Dendritic cell treated with granulocyte-macrophage colony-stimulating factor and Interleukin-4, amounts not matched to agents 40 ng/mL and 50 ng/mL, for 4 days (primary cell): ENCODE results near the gene ZNF787.
A peak's percentile ranks its signal among the peaks of the same experiment; 100 is the strongest.

ENCODE experiments used
- H3K27ac Mint-ChIP-seq: one replicate; pipeline ENCODE4 v1.8.0; 2022; ENCODE audit warnings: mild to moderate bottlenecking, mixed read lengths
- H3K27me3 Mint-ChIP-seq: one replicate; pipeline ENCODE4 v1.8.0; 2022; ENCODE audit warnings: mild to moderate bottlenecking, mixed read lengths
- H3K36me3 Mint-ChIP-seq: one replicate; pipeline ENCODE4 v1.8.0; 2022; ENCODE audit warnings: low read depth, mixed read lengths
- H3K4me1 Mint-ChIP-seq: one replicate; pipeline ENCODE4 v1.8.0; 2022; ENCODE audit warnings: low read depth, mixed read lengths
- H3K4me3 Mint-ChIP-seq: one replicate; pipeline ENCODE4 v1.8.0; 2022; ENCODE audit warnings: mild to moderate bottlenecking, moderate library complexity, mixed read lengths
- H3K9me3 Mint-ChIP-seq: one replicate; pipeline ENCODE4 v1.8.0; 2022; ENCODE audit warnings: mixed read lengths
- intact Hi-C: fragments of 100-400 bp; cut with micrococcal nuclease; formaldehyde crosslinking; loops from one replicate; pipeline ENCODE4 v1.15.0; 2022

Gene ZNF787

DNA sequence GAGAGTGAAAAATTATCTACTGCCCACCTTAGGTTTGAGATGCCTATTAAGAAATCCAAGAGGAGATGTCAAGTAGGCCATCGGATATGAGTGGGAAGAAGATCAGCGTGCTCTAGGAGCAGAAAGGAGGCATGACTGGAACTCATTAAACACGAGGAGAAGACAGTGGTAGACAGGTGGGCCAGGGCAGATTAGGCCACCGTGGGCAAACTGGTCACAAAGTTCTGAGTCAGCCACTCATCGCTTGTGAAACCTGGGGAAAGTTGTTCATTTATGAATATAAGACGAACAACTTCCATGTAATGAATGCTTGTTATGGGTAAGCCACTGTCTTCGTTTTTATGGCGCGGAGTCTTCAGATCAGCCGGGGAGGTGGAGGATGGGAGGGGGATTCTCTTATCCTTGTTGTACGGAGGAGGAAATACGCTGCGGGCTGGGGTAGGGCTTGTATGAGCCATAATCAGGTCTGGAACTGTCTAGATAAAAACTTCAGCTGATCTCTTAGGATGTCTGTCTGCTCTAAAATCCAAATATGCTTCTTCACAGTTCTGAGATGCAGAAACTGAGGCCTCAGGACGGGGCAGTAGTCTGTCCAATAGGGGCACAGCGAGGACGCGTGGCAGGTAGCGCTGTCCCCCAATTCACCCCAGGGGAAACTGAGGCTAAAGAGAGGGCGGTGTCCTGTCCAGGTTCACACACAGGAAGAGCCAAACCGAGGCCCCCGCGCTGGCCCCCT, 18.9 kb upstream of the ZNF787 start:
- Mint-ChIP-seq H3K4me3 (peak overlapping the region; percentile 73), H3K27me3 (no peaks in the 10 kb centered on the region), H3K9me3 (no peaks in the 10 kb centered on the region), H3K4me1 (peaks cover 49% of the 10 kb centered on the region), H3K27ac (peak overlapping the region; percentile 91), H3K36me3 (peaks cover 6% of the 10 kb centered on the region)
- intact Hi-C loops, result loop anchor here (1.0 kb wide), 2 partner anchors 19 to 35 kb away; partner anchors contain the start of gene ZNF787

- Mint-ChIP-seq H3K27me3 (no peaks in the 10 kb centered on the region), H3K9me3 (no peaks in the 10 kb centered on the region), H3K4me3 (no peak overlapping the region), H3K4me1 (peaks cover 48% of the 10 kb centered on the region), H3K27ac (no peak overlapping the region), H3K36me3 (peaks cover 6% of the 10 kb centered on the region)
- intact Hi-C loops, result no loop called here
Observed at GRCh38 chr19:56138069-56138468, 17.0 kb upstream of the ZNF787 start.

DNA sequence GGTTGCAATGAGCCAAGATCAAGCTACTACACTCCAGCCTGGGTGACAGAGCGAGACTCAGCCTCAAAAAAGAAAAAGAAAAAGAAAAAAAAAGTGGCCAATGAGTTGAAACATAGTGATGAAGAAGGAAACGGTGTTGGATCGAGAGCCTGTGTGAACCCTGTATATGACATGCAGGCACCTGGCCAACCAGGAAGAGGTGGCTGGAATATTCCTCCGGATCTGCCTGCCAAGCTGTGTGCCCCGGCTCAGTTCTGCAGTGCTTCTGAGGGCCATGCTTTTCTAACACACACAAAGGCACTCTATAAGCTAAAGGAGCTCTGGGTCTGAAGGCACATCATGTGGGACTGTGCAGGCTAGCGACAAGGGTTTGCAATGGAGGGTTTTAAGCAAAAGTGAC, 16.3 kb upstream of the ZNF787 start:
- Mint-ChIP-seq H3K4me3 (no peak overlapping the region), H3K27me3 (no peaks in the 10 kb centered on the region), H3K9me3 (no peaks in the 10 kb centered on the region), H3K27ac (no peak overlapping the region), H3K4me1 (peaks cover 43% of the 10 kb centered on the region), H3K36me3 (peaks cover 6% of the 10 kb centered on the region)
- intact Hi-C loops, result no loop called here

GRCh38 chr19:56136362-56136761, 15.3 kb upstream of the ZNF787 start:
- Mint-ChIP-seq H3K36me3 (peaks cover 6% of the 10 kb centered on the region), H3K27me3 (no peaks in the 10 kb centered on the region), H3K4me1 (peaks cover 38% of the 10 kb centered on the region), H3K27ac (no peak overlapping the region), H3K4me3 (no peak overlapping the region), H3K9me3 (no peaks in the 10 kb centered on the region)
- intact Hi-C loops, result no loop called here

DNA sequence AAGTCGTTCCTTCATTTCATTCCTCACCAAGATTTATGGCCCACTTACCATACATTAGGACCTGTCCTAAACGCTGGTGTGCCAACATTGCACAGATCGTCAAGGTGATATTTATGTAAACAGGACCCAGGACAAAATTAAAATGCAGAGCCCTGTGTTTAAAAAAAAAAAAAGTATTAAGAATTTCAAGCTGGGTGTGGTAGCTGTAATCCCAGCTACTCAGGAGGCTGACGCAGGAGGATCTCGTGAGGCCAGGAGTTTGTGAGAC, 13.5 kb upstream of the ZNF787 start:
- Mint-ChIP-seq H3K27me3 (no peaks in the 10 kb centered on the region), H3K4me1 (peaks cover 29% of the 10 kb centered on the region), H3K9me3 (no peaks in the 10 kb centered on the region), H3K27ac (peak overlapping the region; percentile 5), H3K36me3 (no peaks in the 10 kb centered on the region), H3K4me3 (no peak overlapping the region)
- intact Hi-C loops, result no loop called here

DNA sequence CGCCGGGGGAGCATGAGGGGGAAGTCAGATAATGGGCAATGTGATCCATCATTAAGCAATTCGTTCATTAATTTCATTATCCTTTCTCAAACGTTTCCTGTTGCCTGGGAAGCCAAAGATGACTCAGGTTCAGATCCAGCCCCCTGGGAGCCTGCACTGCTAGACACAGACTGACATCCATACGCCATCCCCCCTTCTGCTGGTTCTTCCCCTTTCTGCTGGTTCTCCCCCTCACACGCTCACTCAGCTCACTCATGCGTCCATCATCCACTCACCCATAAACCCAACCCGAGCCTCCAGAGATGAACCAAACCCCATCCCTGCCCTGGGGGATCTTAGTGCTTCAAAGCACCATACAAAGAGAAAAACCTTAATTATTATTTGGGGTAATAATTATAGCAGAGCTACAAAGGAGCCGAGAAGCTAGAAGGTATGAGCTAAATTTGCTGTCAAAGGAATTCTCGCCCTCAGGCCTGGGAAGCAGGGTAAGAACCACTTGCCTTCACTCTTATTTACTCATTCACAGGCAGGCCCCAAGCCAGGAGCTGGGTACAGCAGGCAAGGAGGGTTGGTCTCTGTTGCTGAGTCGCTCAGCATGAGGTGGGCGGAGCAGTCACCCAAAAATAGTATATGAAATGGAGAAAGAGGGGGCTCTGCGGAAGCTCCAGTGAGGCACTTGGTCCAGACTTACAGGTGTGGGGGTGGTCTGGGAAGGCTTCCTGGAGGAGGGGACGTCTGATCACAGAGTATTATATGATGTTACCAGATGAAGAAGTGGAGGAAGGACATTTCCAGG, 13.0 kb upstream of the ZNF787 start:
- H3K27ac Mint-ChIP-seq, result peak overlapping the region; percentile 5
- intact Hi-C loops, result no loop called here
- H3K4me3 Mint-ChIP-seq, result no peak overlapping the region
- no peaks in the 10 kb centered on the region for H3K9me3 Mint-ChIP-seq
- H3K36me3 Mint-ChIP-seq, result no peaks in the 10 kb centered on the region
- H3K27me3 Mint-ChIP-seq, result no peaks in the 10 kb centered on the region
- peaks cover 24% of the 10 kb centered on the region for H3K4me1 Mint-ChIP-seq

DNA sequence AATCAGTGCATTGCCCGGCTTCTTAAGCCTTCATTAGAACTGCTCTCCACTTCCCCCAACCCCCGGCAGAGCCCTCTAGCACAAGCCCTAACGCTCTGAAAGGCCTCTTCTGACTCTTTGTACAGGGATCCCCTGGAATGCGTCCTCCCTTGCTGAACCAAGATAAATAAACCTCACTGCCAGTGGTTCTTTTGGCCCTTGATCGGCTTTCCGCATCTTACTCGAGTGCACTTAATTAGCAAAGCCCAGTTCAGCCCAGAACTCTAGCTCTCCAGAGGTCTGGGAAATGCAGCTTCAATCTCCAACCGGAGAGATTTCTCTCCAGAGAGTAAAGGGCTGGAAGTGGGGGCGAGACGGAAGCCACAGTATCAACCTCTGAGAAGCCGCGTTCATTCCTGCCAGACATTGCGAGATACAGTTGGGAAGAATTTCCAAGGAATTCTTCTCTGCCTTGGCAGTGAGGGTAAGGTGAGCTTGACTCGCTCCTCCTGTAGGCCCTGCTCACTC, 11.3 kb upstream of the ZNF787 start:
- no peak overlapping the region for H3K27ac Mint-ChIP-seq
- intact Hi-C loops, result no loop called here
- H3K36me3 Mint-ChIP-seq, result no peaks in the 10 kb centered on the region
- no peaks in the 10 kb centered on the region for H3K27me3 Mint-ChIP-seq
- no peaks in the 10 kb centered on the region for H3K9me3 Mint-ChIP-seq
- no peak overlapping the region for H3K4me3 Mint-ChIP-seq
- H3K4me1 Mint-ChIP-seq, result peaks cover 12% of the 10 kb centered on the region

GRCh38 chr19:56131651-56132050, 10.6 kb upstream of the ZNF787 start:
- Mint-ChIP-seq H3K4me3 (no peak overlapping the region), H3K9me3 (no peaks in the 10 kb centered on the region), H3K36me3 (no peaks in the 10 kb centered on the region), H3K27ac (no peak overlapping the region), H3K27me3 (no peaks in the 10 kb centered on the region), H3K4me1 (peaks cover 12% of the 10 kb centered on the region)
- intact Hi-C loops, result no loop called here

DNA sequence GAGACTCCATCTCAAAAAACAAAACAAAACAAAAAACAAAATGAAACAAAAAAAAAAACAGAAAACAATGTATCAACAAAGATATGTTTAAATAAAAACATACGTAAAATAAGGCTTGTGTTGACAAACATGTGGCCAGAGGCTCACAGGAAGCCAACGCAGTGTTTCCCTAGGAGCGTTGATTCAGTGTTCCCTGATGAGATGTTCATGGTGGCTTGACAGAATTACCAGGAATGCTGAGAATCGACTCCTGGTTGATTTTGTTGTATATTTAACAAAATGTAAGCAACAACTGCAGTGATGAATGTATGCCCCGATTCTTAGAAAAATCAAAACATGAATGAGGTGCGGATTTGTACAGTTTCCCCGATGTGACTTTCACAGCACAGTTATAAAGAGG, 8.9 kb upstream of the ZNF787 start:
- intact Hi-C loops, result no loop called here
- H3K36me3 Mint-ChIP-seq, result no peaks in the 10 kb centered on the region

DNA sequence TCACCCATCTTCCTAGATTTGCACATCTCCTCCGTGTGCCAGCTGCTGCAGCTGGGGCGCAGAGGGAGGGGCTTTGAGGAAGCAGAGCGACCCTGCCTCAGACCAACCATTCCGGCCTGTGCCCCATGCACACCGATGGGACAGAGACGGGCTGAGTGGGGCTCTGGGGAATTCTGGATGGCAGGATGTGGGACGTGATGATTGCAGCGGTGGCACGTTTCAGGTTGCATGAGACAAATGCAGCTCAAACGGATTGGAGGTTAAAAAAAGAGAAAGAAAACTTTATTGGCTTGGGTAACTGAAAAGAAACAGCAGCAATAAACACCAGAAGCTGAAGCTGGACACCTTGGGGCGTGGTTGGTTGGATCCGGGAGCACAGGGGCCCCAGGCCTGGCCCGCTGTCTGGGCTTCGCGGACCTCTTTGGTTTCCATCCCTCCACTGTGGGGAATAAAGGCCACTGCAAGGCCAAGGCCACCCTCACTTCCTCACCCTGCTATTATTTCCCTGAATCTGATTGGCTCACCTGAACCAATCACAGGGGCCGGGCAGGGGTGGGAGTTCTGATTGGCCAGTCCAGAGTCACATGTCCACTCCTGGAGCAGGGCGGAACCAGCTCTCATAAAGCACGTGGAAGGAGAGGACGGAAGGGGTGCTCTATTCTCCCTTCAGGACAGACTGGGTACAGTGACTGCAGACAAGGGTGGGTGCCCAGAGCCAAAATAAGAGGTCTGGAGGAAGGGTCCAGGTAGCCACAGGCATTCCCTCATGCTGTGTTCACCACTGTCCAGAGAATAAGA, 6.1 kb upstream of the ZNF787 start:
- Mint-ChIP-seq H3K27ac (no peak overlapping the region), H3K9me3 (no peaks in the 10 kb centered on the region), H3K36me3 (no peaks in the 10 kb centered on the region), H3K4me3 (no peak overlapping the region), H3K27me3 (no peaks in the 10 kb centered on the region), H3K4me1 (no peaks in the 10 kb centered on the region)
- intact Hi-C loops, result no loop called here

More for the DNA sequence above, 8.9 kb upstream of the ZNF787 start:
- Mint-ChIP-seq H3K4me1 (peaks cover 12% of the 10 kb centered on the region), H3K27me3 (no peaks in the 10 kb centered on the region), H3K27ac (no peak overlapping the region), H3K9me3 (no peaks in the 10 kb centered on the region), H3K4me3 (no peak overlapping the region)

DNA sequence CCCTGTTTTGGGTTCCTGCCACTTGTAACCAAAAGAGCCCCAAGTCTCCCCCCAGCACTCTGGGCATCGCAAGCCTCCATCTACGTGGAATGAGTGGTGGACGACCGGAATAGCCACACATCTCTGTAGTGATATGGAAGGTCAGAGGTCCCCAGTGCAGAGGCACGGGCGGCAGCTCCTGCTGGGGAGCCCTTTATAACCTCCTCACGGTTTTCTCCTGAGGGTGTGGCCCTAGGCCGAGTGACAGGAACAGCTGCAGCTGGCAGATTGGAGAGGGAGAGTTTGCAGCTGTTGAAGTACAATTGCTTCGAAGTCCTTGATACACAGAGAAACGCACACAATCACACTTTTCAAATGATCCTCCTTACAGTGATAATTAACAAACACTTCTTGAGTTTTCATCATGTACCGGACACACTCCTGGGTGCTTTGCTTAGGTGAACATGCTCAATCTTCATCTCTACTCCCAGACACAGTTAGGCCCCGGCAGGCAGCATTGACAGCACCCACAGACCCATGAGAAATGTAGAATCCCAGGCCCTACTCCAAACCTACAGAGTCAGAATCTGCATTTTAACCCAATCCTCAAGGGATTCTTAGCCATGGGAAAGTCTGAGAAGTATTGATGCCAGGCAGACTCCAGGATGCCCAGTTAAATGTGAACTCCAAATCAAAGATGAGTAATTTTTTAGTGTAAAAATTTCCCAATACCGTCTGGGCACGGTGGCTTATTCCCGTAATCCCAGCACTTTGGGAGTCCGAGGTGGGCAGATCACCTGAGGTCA, 4.9 kb upstream of the ZNF787 start:
- no peak overlapping the region for H3K4me3 Mint-ChIP-seq
- H3K9me3 Mint-ChIP-seq, result no peaks in the 10 kb centered on the region
- peaks cover 5% of the 10 kb centered on the region for H3K36me3 Mint-ChIP-seq
- H3K27ac Mint-ChIP-seq, result no peak overlapping the region
- no peaks in the 10 kb centered on the region for H3K4me1 Mint-ChIP-seq
- intact Hi-C loops, result no loop called here
- H3K27me3 Mint-ChIP-seq, result no peaks in the 10 kb centered on the region

DNA sequence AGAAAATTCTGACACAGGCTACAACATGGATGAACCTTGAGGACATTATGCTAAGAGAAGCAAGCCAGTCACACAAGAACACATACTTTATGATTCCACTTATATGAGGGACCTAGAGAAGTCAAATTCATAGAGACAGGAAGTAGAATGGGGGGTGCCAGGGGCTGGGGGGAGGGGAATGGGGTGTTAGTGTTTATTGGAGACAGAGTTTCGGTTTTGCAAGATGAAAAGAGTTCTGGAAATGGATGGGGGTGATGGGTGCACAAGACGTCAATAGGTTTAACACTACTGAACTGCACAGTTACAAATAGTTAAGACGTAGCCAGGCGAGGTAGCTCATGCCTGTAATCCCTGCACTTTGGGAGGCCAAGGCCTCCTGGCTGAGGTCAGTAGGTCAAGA, 3.5 kb upstream of the ZNF787 start:
- H3K4me3 Mint-ChIP-seq, result no peak overlapping the region

DNA sequence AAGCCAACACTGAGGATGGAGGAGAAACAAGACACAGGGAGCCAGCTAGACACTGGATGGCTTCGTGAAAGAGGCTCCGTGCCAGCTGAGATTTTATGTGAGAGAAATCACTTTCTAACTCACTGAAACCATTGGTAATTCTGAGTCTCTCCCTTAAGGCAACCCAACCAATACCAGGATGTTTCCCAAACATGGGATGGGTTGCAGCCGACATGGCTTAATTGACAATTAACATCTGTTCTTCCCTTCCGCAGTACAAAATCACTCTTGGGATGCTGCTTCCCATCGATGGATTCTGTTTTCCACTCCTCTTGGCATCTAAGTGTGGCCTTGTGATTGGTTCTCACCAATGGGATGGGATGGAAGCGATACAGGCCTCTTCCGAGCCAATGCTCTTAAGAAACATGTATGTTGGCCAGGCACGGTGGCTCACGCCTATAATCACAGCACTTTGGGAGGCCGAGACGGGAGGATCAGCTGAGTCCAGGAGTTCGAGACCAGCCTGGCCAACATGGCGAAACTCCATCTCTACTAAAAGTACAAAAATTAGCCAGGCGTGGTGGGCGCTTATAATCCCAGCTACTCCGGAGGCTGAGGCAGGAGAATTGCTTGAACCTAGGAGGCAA, 2.3 kb upstream of the ZNF787 start:
- Mint-ChIP-seq H3K9me3 (no peaks in the 10 kb centered on the region), H3K27ac (no peak overlapping the region), H3K4me3 (no peak overlapping the region), H3K36me3 (peaks cover 28% of the 10 kb centered on the region), H3K27me3 (no peaks in the 10 kb centered on the region), H3K4me1 (peaks cover 20% of the 10 kb centered on the region)
- intact Hi-C loops, result no loop called here

More for the DNA sequence above, 3.5 kb upstream of the ZNF787 start:
- Mint-ChIP-seq H3K27ac (no peak overlapping the region), H3K9me3 (no peaks in the 10 kb centered on the region), H3K36me3 (peaks cover 16% of the 10 kb centered on the region), H3K4me1 (peaks cover 8% of the 10 kb centered on the region), H3K27me3 (no peaks in the 10 kb centered on the region)
- intact Hi-C loops, result no loop called here
